Bronchial epithelial cell (primary cell): Measurements from ENCODE around the gene SDR9C7. TPM values are rescaled to one million over a fixed set of nuclear protein-coding genes. Genes with fewer than 3 reads are reported as not detected.

Experiments used
- DNase-seq: peaks from one replicate; pipeline ENCODE4 v3.0.0-alpha.2; 2010; ENCODE audit warnings: low read depth
- FAIRE-seq: peaks from 2 replicates; lab custom pipeline; 2011; peaks lifted over from hg19 to GRCh38; lab: Jason Lieb, UNC
- H3K27me3 ChIP-seq: 2 replicates; pipeline ENCODE4 v1.5.1; 2011; ENCODE audit warnings: low read length; ENCODE audit not compliant: control insufficient read depth, insufficient read depth
- H3K36me3 ChIP-seq: 2 replicates; pipeline ENCODE4 v1.5.1; 2011; ENCODE audit warnings: low read length; ENCODE audit not compliant: control insufficient read depth, insufficient read depth
- H3K4me3 ChIP-seq: 2 replicates; pipeline ENCODE4 v1.5.1; 2011; ENCODE audit warnings: mild to moderate bottlenecking, low read depth, low read length, control low read depth
- total RNA-seq: library from RNA; depleted of rRNA; stranded (reverse); fragments of >200 nt; gene quantifications from 2 replicates; pipeline ENCODE4 v1.2.1, GENCODE V29; 2014
- TF ChIP-seq, protein P1 (sequence below): IDR thresholded peaks from 2 replicates; pipeline ENCODE4 v1.5.1; 2011; ENCODE audit warnings: mild to moderate bottlenecking, moderate library complexity, low read length, control low read depth, inconsistent platforms; ENCODE audit not compliant: insufficient read depth, severe bottlenecking

SDR9C7 gene
- total RNA-seq, 1 donor from 2014 or later = 0.26 TPM

GRCh38 chr12:56957229-56958052 is 23.2 kb upstream of the SDR9C7 start, which contains the start of gene RDH16:
Gene RDH16 (minus strand): TSS chr12:56957608. CDS start chr12:56957462, 146 bp downstream.
- peak; percentile 82 for FAIRE-seq
- TF ChIP-seq, protein P1, sequence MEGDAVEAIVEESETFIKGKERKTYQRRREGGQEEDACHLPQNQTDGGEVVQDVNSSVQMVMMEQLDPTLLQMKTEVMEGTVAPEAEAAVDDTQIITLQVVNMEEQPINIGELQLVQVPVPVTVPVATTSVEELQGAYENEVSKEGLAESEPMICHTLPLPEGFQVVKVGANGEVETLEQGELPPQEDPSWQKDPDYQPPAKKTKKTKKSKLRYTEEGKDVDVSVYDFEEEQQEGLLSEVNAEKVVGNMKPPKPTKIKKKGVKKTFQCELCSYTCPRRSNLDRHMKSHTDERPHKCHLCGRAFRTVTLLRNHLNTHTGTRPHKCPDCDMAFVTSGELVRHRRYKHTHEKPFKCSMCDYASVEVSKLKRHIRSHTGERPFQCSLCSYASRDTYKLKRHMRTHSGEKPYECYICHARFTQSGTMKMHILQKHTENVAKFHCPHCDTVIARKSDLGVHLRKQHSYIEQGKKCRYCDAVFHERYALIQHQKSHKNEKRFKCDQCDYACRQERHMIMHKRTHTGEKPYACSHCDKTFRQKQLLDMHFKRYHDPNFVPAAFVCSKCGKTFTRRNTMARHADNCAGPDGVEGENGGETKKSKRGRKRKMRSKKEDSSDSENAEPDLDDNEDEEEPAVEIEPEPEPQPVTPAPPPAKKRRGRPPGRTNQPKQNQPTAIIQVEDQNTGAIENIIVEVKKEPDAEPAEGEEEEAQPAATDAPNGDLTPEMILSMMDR = no peak
- Histone ChIP-seq H3K27me3 (no peaks in the 10 kb centered on the region), H3K4me3 (no peak within 1 kb of the TSS), H3K36me3 (no peaks in the 10 kb centered on the region)
- DNase-seq = peak; percentile 93

DNA sequence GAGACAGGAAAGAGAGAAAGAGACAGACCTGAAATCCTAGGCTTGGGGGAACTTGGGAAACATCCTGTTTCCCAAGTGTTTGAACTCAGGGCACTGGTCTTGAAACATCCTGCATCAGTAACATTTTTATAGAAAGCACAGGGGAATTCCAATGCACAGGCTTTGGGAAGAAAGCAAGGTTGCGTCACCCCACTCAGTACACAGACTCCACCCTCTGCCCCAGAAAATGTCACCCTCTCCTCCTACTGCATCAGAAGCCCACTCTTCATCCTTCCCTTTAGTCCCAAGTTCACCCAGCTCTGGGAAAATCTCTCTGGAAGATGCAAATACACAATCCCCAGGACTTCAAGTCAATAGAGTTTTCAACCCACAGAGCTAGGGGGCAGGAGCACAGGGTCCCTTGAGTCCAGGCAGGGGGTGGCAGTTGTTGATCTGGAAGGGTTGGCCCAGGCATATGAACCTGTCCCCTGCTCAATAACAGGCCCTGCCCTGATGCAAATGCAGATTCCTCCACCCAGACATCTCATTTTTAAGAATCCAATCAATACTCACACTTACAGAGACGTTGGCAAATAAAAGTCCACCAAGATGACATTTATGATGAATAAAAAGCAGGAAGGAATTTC is 21.5 kb upstream of the SDR9C7 start:
- no peaks in the 10 kb centered on the region for H3K36me3 ChIP-seq
- no peak overlapping the region for H3K4me3 ChIP-seq
- DNase-seq (peak; percentile 67), FAIRE-seq (no peak)
- H3K27me3 ChIP-seq = no peaks in the 10 kb centered on the region
- TF ChIP-seq, protein P1 = no peak

DNA sequence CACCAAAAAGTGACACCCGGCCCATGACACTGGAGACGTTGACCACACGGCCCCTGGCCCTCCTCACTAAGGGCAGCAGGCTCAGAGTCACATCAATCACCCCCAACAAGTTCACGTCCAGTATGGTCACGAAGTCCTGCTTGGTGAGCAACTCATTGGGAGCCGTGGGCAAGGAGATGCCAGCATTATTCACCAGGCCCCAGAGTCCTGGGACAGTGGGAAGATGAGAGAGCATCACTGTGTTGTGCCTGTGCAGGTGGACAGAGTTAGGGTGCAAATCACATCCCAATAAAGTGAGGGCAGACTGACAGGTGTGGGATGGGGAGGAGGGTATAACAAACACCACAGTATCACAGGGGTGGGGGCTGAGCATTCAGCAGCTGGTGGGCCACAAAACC is 20.7 kb upstream of the SDR9C7 start:
- Histone ChIP-seq H3K36me3 (no peaks in the 10 kb centered on the region), H3K27me3 (no peaks in the 10 kb centered on the region), H3K4me3 (no peak overlapping the region)
- TF ChIP-seq, protein P1 = no peak
- FAIRE-seq = peak; percentile 50
- no peak for DNase-seq

DNA sequence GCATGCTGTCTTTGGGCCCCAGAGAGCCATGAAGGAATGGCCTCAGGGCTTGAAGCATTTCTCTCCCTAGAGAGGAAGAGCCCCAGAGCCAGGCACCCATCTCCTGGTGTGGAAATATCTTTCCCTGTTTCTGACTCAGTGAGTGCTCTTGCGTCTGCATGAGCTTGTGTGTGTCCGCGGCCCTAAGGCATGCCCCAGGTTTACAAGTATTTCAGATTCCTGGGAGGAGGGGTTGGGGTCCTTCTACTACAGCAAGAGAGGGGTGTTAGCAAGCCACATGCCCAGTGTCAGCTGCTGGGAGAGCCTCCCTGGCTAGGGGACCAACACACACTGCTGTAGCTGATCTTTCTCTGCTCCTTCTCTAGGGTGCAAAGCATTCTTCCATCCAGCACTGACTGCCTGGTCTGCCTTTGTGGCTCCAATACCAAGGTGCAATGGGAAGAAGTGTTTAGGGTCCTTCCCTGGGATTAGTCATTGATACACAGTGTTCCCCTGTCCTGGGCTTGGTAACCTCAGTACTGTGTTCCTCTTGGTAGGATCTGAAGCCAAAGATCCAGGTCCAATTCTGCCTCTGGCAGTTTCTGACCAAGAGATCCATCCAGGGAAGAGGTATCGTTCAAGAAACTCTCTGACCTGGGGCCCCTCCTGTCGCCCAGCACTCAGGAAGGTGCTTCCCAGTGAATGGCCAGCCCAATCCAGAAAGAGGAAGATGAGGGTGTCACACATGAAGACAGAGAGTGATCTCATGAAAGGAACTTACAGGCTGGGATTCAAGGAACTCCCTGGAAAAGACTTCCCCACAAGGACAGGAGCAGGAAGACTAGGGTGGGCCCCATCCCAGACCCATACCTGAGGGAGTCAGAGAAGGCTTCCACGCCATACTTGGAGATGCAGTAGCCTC is 20.1 kb upstream of the SDR9C7 start:
- no peak for DNase-seq
- Histone ChIP-seq H3K27me3 (no peaks in the 10 kb centered on the region), H3K36me3 (no peaks in the 10 kb centered on the region), H3K4me3 (no peak overlapping the region)
- FAIRE-seq = peak; percentile 32
- TF ChIP-seq, protein P1 = no peak

DNA sequence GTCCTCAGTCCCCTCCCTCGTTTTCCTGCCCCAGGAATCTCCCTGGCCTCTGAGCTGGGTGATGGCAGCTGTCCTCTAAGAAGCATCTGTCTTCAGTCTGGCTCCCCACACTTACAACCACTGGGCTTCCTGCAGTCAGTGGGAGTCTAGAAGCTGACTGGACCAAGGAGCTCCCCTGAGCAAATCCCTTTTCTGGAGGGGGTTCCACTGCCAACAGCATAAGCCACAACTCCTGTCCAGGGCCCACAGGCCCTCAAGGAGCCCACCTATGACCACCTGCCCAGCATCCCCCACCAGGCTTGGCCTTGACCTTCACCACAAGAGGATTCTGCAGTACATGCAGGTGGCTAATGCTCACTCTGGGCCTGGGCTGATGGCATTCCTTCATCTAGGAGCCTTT is 19.1 kb upstream of the SDR9C7 start:
- no peak for DNase-seq
- Histone ChIP-seq H3K36me3 (no peaks in the 10 kb centered on the region), H3K27me3 (no peaks in the 10 kb centered on the region), H3K4me3 (no peak overlapping the region)
- no peak for FAIRE-seq
- TF ChIP-seq, protein P1 = no peak
